Tibial artery (tissue), 4 donors: ENCODE results near the gene SNX20.

Experiments
- DNase-seq, 2 donors: peaks; one replicate each; pipeline ENCODE4 v3.0.0-alpha.2; 2019
- H3K27ac ChIP-seq, 2 donors: fragments of 200-600 bp; sonication (generic) in 1 of 2; 1 replicate in 1 of 2; 2 replicates in 1 of 2; pipeline ENCODE4 v1.5.1; 2018 to 2019; ENCODE audit warnings: mild to moderate bottlenecking in 1 of 2
- H3K27me3 ChIP-seq, 2 donors: fragments of 200-600 bp; sonication (generic) in 1 of 2; one replicate each; pipeline versions ENCODE4 v1.5.1 to v1.6.0; 2016 to 2019
- H3K36me3 ChIP-seq, 3 donors: fragments of 200-600 bp; sonication (generic) in 2 of 3; one replicate each; pipeline ENCODE4 v1.5.1; 2016 to 2019; ENCODE audit warnings: mild to moderate bottlenecking in 2 of 3
- H3K4me1 ChIP-seq, 4 donors: fragments of 200-600 bp; sonication (generic) in 2 of 4; 1 replicate in 3 of 4; 2 replicates in 1 of 4; pipeline ENCODE4 v1.5.1; 2016 to 2019
- H3K4me3 ChIP-seq, 2 donors: fragments of 200-600 bp; sonication (generic) in 1 of 2; 1 replicate in 1 of 2; 2 replicates in 1 of 2; pipeline ENCODE4 v1.5.1; 2018 to 2019; ENCODE audit warnings: mild to moderate bottlenecking in 2 of 2
- H3K9me3 ChIP-seq, 3 donors: fragments of 200-600 bp; sonication (generic) in 1 of 3; one replicate each; pipeline ENCODE4 v1.5.1; 2016 to 2019
- CTCF ChIP-seq, 2 experiments: fragments of 200-600 bp in 1 of 2; fragments of 450-650 bp in 1 of 2; IDR thresholded peaks; one replicate each; pipeline ENCODE4 v1.5.1; 2017 to 2019; ENCODE audit warnings: antibody characterized with exemption in 2 of 2, mild to moderate bottlenecking in 1 of 2, moderate library complexity in 1 of 2
- intact Hi-C: fragments of 100-400 bp; cut with DNase I; formaldehyde crosslinking; loops from one replicate; pipeline ENCODE4 v1.15.0; 2023; ENCODE audit warnings: low total_unique reads

The SNX20 gene

GRCh38 chr16:50677351-50677750, 3.8 kb downstream of the SNX20 start:
- TF ChIP-seq CTCF (IDR thresholded peaks at IDR 0.05), result peak in 1 of 2 experiments; percentile 26
- no peaks in the 10 kb centered on the region for H3K27me3 ChIP-seq
- peak in 1 of 2 donors; percentile 37 for DNase-seq
- peaks cover 0 to 11% (median 0%) of the 10 kb centered on the region in 3 donors for H3K9me3 ChIP-seq
- no peaks in the 10 kb centered on the region for H3K4me1 ChIP-seq
- no peak overlapping the region for H3K27ac ChIP-seq
- intact Hi-C loops, result no loop called here
- H3K4me3 ChIP-seq, result no peak overlapping the region
- peaks cover 0 to 12% (median 0%) of the 10 kb centered on the region in 3 donors for H3K36me3 ChIP-seq

GRCh38 chr16:50676684-50677225, 4.4 kb downstream of the SNX20 start:
- Histone ChIP-seq H3K27me3 (no peaks in the 10 kb centered on the region), H3K4me3 (no peak overlapping the region), H3K27ac (no peak overlapping the region), H3K36me3 (peaks cover 0 to 17% (median 1%) of the 10 kb centered on the region in 3 donors), H3K4me1 (no peaks in the 10 kb centered on the region), H3K9me3 (peaks cover 0 to 17% (median 4%) of the 10 kb centered on the region in 3 donors)
- intact Hi-C loops, result no loop called here
- TF ChIP-seq CTCF (IDR thresholded peaks at IDR 0.05), result no peak
- no peak for DNase-seq

- no peak for TF ChIP-seq CTCF (IDR thresholded peaks at IDR 0.05)
- no peak overlapping the region for H3K4me3 ChIP-seq
- intact Hi-C loops, result no loop called here
- peaks cover 0 to 19% (median 8%) of the 10 kb centered on the region in 3 donors for H3K9me3 ChIP-seq
- no peak overlapping the region for H3K27ac ChIP-seq
- DNase-seq, result no peak
- H3K4me1 ChIP-seq, result no peaks in the 10 kb centered on the region
- no peaks in the 10 kb centered on the region for H3K27me3 ChIP-seq
- peaks cover 0 to 24% (median 8%) of the 10 kb centered on the region in 3 donors for H3K36me3 ChIP-seq
Measured at GRCh38 chr16:50675686-50676610, 5.2 kb downstream of the SNX20 start.

- Histone ChIP-seq H3K9me3 (peaks cover 0 to 19% (median 8%) of the 10 kb centered on the region in 3 donors), H3K27me3 (no peaks in the 10 kb centered on the region), H3K4me1 (no peaks in the 10 kb centered on the region), H3K36me3 (peaks cover 0 to 24% (median 12%) of the 10 kb centered on the region in 3 donors), H3K27ac (no peak overlapping the region), H3K4me3 (no peak overlapping the region)
- intact Hi-C loops, result no loop called here
- TF ChIP-seq CTCF (IDR thresholded peaks at IDR 0.05), result no peak
- no peak for DNase-seq
Measured at GRCh38 chr16:50674831-50675230, 6.3 kb downstream of the SNX20 start.

GRCh38 chr16:50673496-50674275, 7.4 kb downstream of the SNX20 start:
- TF ChIP-seq CTCF (IDR thresholded peaks at IDR 0.05), result no peak
- Histone ChIP-seq H3K4me1 (peaks cover 0 to 6% (median under 1%) of the 10 kb centered on the region in 4 donors), H3K27me3 (no peaks in the 10 kb centered on the region), H3K36me3 (peaks cover 0 to 24% (median 12%) of the 10 kb centered on the region in 3 donors), H3K9me3 (peaks cover 0 to 19% (median 8%) of the 10 kb centered on the region in 3 donors), H3K27ac (no peak overlapping the region), H3K4me3 (no peak overlapping the region)
- no peak for DNase-seq
- intact Hi-C loops, result no loop called here
